ENCODE measurements around the gene DCST1. TPM values are rescaled to one million over a fixed set of nuclear protein-coding genes. Genes with fewer than 3 reads are reported as not detected.

Gene DCST1
- total and polyA plus RNA-seq, 2 donors (not counting 1 experiment from before 2014, with no cell fraction given): 0.22 TPM; not detected in 1

DNA sequence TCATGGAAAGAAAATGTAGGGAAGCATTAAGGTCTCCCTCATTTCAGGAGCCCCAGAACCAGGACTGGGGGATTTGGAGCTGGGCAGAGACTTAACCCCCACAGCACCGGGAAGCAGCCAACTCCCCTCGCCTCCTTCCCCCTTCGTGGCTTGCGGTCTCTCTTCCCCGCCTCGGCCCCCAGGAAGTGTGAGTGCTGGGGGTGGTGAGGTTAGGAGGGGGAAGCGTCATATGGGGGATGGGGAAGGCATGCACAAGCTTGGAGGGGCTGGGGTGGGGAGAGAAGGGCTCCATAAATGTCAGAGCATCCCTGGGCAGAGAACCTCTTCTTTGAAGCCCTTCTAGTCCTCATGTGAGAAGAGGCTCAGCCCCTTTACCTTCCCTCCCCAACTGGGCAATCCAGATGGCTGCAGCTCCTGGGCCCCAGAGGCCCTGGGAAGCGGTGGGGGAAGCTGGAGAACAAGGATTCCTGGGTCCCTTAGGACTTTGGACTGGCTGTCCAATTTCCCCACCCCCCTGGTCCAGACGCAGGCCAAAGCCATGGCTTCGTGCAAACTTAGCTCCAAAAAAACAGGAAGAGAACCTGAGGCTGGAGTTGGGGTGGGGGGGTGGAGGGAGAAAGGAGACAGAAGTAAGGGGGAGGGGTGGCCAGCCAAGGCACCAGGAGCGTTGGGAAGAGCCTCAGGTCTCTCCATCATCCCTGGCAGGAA is 23.3 kb upstream of the DCST1 start:
- Mint-ChIP-seq H3K4me1 (peaks cover 78% of the 10 kb centered on the region), H3K27ac (peak overlapping the region; percentile 82), H3K9me3 (ENCODE audit: insufficient read depth) (no peaks in the 10 kb centered on the region), H3K27me3 (no peaks in the 10 kb centered on the region), H3K4me3 (peak overlapping the region; percentile 10)
- Histone ChIP-seq H3K4me1 (ENCODE audit: control insufficient read depth in 2 of 2, insufficient read depth in 2 of 2, low read length in 2 of 2) (peaks cover 93 to 100% of the 10 kb centered on the region in 2 donors), H3K4me2 (replicated peaks; ENCODE audit: low read depth, low read length, poor library complexity, severe bottlenecking) (peak overlapping the region; percentile 61), H3K4me3 (ENCODE audit: control extremely low read depth in 1 of 5, extremely low read depth in 1 of 5, insufficient read depth in 1 of 5, low read depth in 2 of 5, low read length in 4 of 5) (no peak overlapping the region), H2AFZ (ENCODE audit: insufficient read depth, low read depth, low read length, poor library complexity, severe bottlenecking) (no peak overlapping the region), H3K36me3 (replicated peaks in 1 of 2; ENCODE audit: control extremely low read depth in 1 of 2, control insufficient read depth in 1 of 2, extremely low read depth in 1 of 2, insufficient read depth in 2 of 2, low read length in 1 of 2) (peaks cover 0 to 25% of the 10 kb centered on the region in 2 experiments), H3K27me3 (replicated peaks in 1 of 4; ENCODE audit: control extremely low read depth in 1 of 4, control insufficient read depth in 3 of 4, insufficient read depth in 4 of 4, low read length in 3 of 4) (no peaks in the 10 kb centered on the region), H3K9me3 (ENCODE audit: control extremely low read depth in 1 of 3, control insufficient read depth in 2 of 3, insufficient read depth in 1 of 3, low read length in 2 of 3) (no peaks in the 10 kb centered on the region), H4K20me1 (ENCODE audit: control insufficient read depth, insufficient read depth, low read length, poor library complexity, severe bottlenecking) (peaks cover 35% of the 10 kb centered on the region), H3K27ac (ENCODE audit: low read length in 2 of 2) (peak overlapping the region in 1 of 2 donors; percentile 48), H3K9ac (ENCODE audit: low read length) (no peak overlapping the region), H3K79me2 (ENCODE audit: control insufficient read depth, insufficient read depth, low read length) (peaks cover 40% of the 10 kb centered on the region)
- ATAC-seq (ENCODE audit: low read depth) (no peak), DNase-seq (no peak)
- CTCF ChIA-PET: interaction anchor here (0.9 to 17.4 kb wide), 3 partner anchors 9 to 11 kb away, joined by 3 to 295 read pairs (median 3); partner anchors contain the start of genes LENEP and ZBTB7B
- no peak for TF ChIP-seq EZH2 (IDR thresholded peaks at IDR 0.05; ENCODE audit: borderline replicate concordance, insufficient read depth, low read depth, low read length, poor library complexity, severe bottlenecking)
- TF ChIP-seq, protein P1, sequence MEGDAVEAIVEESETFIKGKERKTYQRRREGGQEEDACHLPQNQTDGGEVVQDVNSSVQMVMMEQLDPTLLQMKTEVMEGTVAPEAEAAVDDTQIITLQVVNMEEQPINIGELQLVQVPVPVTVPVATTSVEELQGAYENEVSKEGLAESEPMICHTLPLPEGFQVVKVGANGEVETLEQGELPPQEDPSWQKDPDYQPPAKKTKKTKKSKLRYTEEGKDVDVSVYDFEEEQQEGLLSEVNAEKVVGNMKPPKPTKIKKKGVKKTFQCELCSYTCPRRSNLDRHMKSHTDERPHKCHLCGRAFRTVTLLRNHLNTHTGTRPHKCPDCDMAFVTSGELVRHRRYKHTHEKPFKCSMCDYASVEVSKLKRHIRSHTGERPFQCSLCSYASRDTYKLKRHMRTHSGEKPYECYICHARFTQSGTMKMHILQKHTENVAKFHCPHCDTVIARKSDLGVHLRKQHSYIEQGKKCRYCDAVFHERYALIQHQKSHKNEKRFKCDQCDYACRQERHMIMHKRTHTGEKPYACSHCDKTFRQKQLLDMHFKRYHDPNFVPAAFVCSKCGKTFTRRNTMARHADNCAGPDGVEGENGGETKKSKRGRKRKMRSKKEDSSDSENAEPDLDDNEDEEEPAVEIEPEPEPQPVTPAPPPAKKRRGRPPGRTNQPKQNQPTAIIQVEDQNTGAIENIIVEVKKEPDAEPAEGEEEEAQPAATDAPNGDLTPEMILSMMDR (IDR thresholded peaks at IDR 0.05): no peak
- POLR2A ChIA-PET: interaction anchor here (0.6 to 1.0 kb wide), 4 partner anchors 10 to 56 kb away, joined by 3 to 4 read pairs (median 4); partner anchors contain the start of gene CKS1B
- intact Hi-C loops (cut with micrococcal nuclease): no loop called here
- 20% methylated on average over 2 of the region's 11 CpGs for WGBS (ENCODE audit: insufficient coverage)

DNA sequence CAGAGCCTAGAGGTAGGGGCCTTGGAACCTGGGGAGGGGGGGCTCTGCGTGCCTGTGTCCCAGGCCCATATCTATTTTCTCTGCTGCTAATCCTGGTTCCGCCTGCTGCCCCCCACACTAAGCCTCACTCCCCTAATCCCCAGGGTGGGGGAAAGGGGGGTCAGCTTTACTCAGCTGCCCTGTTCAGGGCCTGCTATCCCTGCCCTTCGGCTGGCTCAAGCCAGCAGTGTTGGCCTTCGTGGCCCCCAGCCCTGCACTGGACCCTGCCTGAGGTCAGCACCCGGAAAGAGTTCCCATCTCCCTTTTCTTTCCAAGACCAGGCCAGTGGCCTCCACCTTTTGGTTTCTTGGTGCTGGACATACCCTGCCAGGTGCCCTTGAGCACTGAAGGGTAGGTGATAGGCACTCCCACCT is 22.6 kb upstream of the DCST1 start:
- Histone ChIP-seq H3K4me2 (replicated peaks; ENCODE audit: low read depth, low read length, poor library complexity, severe bottlenecking) (peak overlapping the region; percentile 61), H3K27ac (ENCODE audit: low read length in 2 of 2) (peak overlapping the region in 1 of 2 donors; percentile 48), H3K9ac (ENCODE audit: low read length) (no peak overlapping the region), H2AFZ (ENCODE audit: insufficient read depth, low read depth, low read length, poor library complexity, severe bottlenecking) (no peak overlapping the region), H3K79me2 (ENCODE audit: control insufficient read depth, insufficient read depth, low read length) (peaks cover 35% of the 10 kb centered on the region), H3K36me3 (replicated peaks in 1 of 2; ENCODE audit: control extremely low read depth in 1 of 2, control insufficient read depth in 1 of 2, extremely low read depth in 1 of 2, insufficient read depth in 2 of 2, low read length in 1 of 2) (peaks cover 0 to 29% of the 10 kb centered on the region in 2 experiments), H4K20me1 (ENCODE audit: control insufficient read depth, insufficient read depth, low read length, poor library complexity, severe bottlenecking) (peaks cover 35% of the 10 kb centered on the region), H3K27me3 (replicated peaks in 1 of 4; ENCODE audit: control extremely low read depth in 1 of 4, control insufficient read depth in 3 of 4, insufficient read depth in 4 of 4, low read length in 3 of 4) (no peaks in the 10 kb centered on the region), H3K4me1 (ENCODE audit: control insufficient read depth in 2 of 2, insufficient read depth in 2 of 2, low read length in 2 of 2) (peaks cover 92 to 100% of the 10 kb centered on the region in 2 donors), H3K9me3 (ENCODE audit: control extremely low read depth in 1 of 3, control insufficient read depth in 2 of 3, insufficient read depth in 1 of 3, low read length in 2 of 3) (no peaks in the 10 kb centered on the region), H3K4me3 (ENCODE audit: control extremely low read depth in 1 of 5, extremely low read depth in 1 of 5, insufficient read depth in 1 of 5, low read depth in 2 of 5, low read length in 4 of 5) (no peak overlapping the region)
- DNase-seq (no peak), ATAC-seq (ENCODE audit: low read depth) (no peak)
- ChIA-PET CTCF (interaction anchor here (0.9 to 17.4 kb wide), 4 partner anchors 8 to 33 kb away, joined by 3 to 295 read pairs (median 4); partner anchors contain the start of genes LENEP and ZBTB7B), POLR2A (interaction anchor here (1.0 kb wide), 1 partner anchor 9 kb away, joined by 4 read pairs; no protein-coding TSS in a partner anchor)
- Mint-ChIP-seq H3K27ac (peak overlapping the region; percentile 75), H3K4me1 (peaks cover 78% of the 10 kb centered on the region), H3K4me3 (no peak overlapping the region), H3K27me3 (no peaks in the 10 kb centered on the region), H3K9me3 (ENCODE audit: insufficient read depth) (no peaks in the 10 kb centered on the region)
- WGBS (ENCODE audit: insufficient coverage): no CpG with 5 or more reads among the region's 5 CpGs
- TF ChIP-seq EZH2 (IDR thresholded peaks at IDR 0.05; ENCODE audit: borderline replicate concordance, insufficient read depth, low read depth, low read length, poor library complexity, severe bottlenecking): no peak
- TF ChIP-seq, protein P1 (IDR thresholded peaks at IDR 0.05): no peak
- intact Hi-C loops (cut with micrococcal nuclease): no loop called here

All from B cell (primary cell).